ENCODE data around the gene DIPK1C.

GRCh38 chr18:74427442-74428112 lies 29.5 kb downstream of the DIPK1C start:
- TF ChIP-seq CTCF (IDR thresholded peaks at IDR 0.05) (no peak), POLR2A (IDR thresholded peaks at IDR 0.05) (no peak), POLR2AphosphoS5 (IDR thresholded peaks at IDR 0.05) (no peak)

Data from transverse colon (tissue), 4 donors.